Ovary (tissue), 9 donors: ENCODE measurements around the gene CTNND2. TPM values are rescaled to one million over a fixed set of nuclear protein-coding genes. Genes with fewer than 3 reads are reported as not detected.

Experiments used
- DNase-seq, 5 donors: peaks; one replicate each; pipeline ENCODE4 v3.0.0-alpha.2; 2019 to 2020
- H3K27ac ChIP-seq, 2 donors: fragments of 200-600 bp; one replicate each; pipeline versions ENCODE4 v1.5.1 to v1.8.0; 2019 to 2022
- H3K27me3 ChIP-seq: fragments of 200-600 bp; one replicate; pipeline ENCODE4 v1.8.0; 2022
- H3K36me3 ChIP-seq: fragments of 200-600 bp; sonication (generic); one replicate; pipeline ENCODE4 v1.5.1; 2019
- H3K4me1 ChIP-seq: one replicate; pipeline ENCODE4 v1.8.1; 2013; ENCODE audit warnings: mild to moderate bottlenecking, moderate library complexity; ENCODE audit not compliant: insufficient read depth
- H3K4me3 ChIP-seq: fragments of 200-600 bp; sonication (generic); one replicate; pipeline ENCODE4 v1.5.1; 2017
- H3K9me3 ChIP-seq, 2 donors: fragments of 200-600 bp in 1 of 2; sonication (generic) in 1 of 2; one replicate each; pipeline versions ENCODE4 v1.5.1 to v1.8.1; 2013 to 2019; ENCODE audit warnings: mild to moderate bottlenecking in 1 of 2, moderate library complexity in 1 of 2
- EP300 ChIP-seq: sonication (generic); formaldehyde crosslinking; IDR thresholded peaks from one replicate; pipeline ENCODE4 v1.6.1; 2017; ENCODE audit warnings: antibody characterized with exemption
- POLR2A ChIP-seq: fragments of 450-650 bp; IDR thresholded peaks from one replicate; pipeline ENCODE4 v1.6.1; 2017; ENCODE audit warnings: antibody characterized with exemption, mild to moderate bottlenecking, moderate library complexity
- WGBS, 3 donors: extraction: QIAGEN DNeasy Blood & Tissue Kit in 1 of 3; methylation state at CpG; one replicate each; pipeline versions ENCODE4 v1.1.5 to v1.1.7; 2013 to 2017; 5-methylcytosine and 5-hydroxymethylcytosine counted together
- intact Hi-C, 4 donors: fragments of 100-400 bp; cut with DNase I; formaldehyde crosslinking; loops; one replicate each; pipeline versions ENCODE4 v1.11.0 to v1.15.1; 2022 to 2023
- polyA plus RNA-seq, 2 donors: library from polyadenylated mRNA; stranded (reverse); fragments of 200-250 nt in 1 of 2; fragments of 350-450 nt in 1 of 2; fragmentation: Illumina TruSeq in 1 of 2; extraction: RNeasy Lipid Tissue Mini Kit (QIAGEN cat#74804) in 1 of 2; gene quantifications; one replicate each; pipeline ENCODE4 v1.2.3, GENCODE V29; 2013 to 2014
- total RNA-seq, 7 donors: library from RNA; depleted of rRNA in 2 of 7; stranded (reverse); fragments of >200 nt in 2 of 7; fragmentation: NEBNext Ultra II Directional in 3 of 7; extraction: Animal tissue kit (Norgen Biotek cat#: 25700) in 3 of 7; gene quantifications; one replicate each; pipeline versions ENCODE4 v1.1.0 to v1.2.4, GENCODE V29; 2016 to 2023
- TF ChIP-seq, protein P1 (sequence below), 3 donors: fragments of 450-650 bp in 2 of 3; fragments of 200-600 bp in 1 of 3; IDR thresholded peaks; one replicate each; pipeline versions ENCODE4 v1.5.1 to v1.8.0; 2016 to 2022; ENCODE audit warnings: antibody characterized with exemption in 3 of 3, mild to moderate bottlenecking in 1 of 3
- donor health status: DM: no; HTN: no; CAD: no; lungs with moderate emphysema.
- donor health status: DM: no; HTN: no; CAD: no.
- donor health status: Bipolar disorder and iron deficiency.
- donor health status: DM: yes; HTN: yes; CAD: no.
- donor health status: DM: no; HTN: no; CAD: no.
- donor health status: DM: yes; HTN: yes; CAD: no.

CTNND2 gene
- total and polyA plus RNA-seq, 9 donors: 0.52 to 13.2 (median 2.3) TPM

DNA sequence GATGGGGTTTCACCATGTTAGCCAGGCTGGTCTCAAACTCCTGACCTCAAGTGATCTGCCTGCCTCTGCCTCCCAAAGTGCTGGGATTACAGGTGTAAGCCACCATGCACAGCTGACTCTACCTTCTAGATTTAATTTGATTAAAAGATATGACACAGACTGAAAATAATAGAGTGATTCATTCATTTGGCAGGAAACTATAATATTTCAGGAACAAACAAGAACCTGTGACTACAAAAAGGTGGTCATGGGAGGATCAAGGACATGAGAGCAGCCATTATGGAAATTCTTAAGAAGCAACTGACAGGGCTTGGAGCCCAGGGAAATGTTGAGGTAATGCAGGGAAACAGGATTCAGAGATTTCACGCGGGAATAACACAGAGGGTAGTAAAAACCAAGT lies 877.7 kb downstream of the CTNND2 start:
- Histone ChIP-seq H3K4me3 (no peak overlapping the region), H3K4me1 (no peaks in the 10 kb centered on the region), H3K27ac (no peak overlapping the region), H3K36me3 (no peaks in the 10 kb centered on the region), H3K9me3 (no peaks in the 10 kb centered on the region), H3K27me3 (no peaks in the 10 kb centered on the region)
- intact Hi-C loops: no loop called here
- 93 to 96% (median 94%) methylated on average over 2 of the region's 2 CpGs for WGBS, 3 donors
- TF ChIP-seq EP300: no peak
- no peak for TF ChIP-seq POLR2A
- TF ChIP-seq, protein P1, sequence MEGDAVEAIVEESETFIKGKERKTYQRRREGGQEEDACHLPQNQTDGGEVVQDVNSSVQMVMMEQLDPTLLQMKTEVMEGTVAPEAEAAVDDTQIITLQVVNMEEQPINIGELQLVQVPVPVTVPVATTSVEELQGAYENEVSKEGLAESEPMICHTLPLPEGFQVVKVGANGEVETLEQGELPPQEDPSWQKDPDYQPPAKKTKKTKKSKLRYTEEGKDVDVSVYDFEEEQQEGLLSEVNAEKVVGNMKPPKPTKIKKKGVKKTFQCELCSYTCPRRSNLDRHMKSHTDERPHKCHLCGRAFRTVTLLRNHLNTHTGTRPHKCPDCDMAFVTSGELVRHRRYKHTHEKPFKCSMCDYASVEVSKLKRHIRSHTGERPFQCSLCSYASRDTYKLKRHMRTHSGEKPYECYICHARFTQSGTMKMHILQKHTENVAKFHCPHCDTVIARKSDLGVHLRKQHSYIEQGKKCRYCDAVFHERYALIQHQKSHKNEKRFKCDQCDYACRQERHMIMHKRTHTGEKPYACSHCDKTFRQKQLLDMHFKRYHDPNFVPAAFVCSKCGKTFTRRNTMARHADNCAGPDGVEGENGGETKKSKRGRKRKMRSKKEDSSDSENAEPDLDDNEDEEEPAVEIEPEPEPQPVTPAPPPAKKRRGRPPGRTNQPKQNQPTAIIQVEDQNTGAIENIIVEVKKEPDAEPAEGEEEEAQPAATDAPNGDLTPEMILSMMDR (IDR thresholded peaks at IDR 0.05): no peak
- no peak for DNase-seq

DNA sequence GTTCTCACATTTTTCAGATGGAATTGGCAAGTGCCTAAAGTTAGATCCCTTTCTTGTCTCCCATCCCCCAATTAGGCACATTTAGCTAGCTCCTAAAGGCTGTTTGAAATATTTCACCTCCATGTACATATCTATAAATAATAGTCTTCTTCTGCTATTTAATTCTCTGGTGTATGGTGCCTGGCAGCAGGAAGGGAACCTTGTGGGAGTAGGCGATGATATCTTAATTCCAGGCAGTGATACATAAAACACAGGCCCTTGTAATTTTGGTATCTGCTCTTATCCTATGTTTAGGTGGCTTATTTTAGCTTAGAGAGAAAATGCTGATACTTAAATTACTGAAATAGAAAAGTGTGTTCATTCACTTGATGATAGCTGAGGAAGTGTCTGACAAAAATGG lies 880.3 kb downstream of the CTNND2 start:
- no peak overlapping the region for H3K27ac ChIP-seq
- no peak overlapping the region for H3K4me3 ChIP-seq
- H3K36me3 ChIP-seq: no peaks in the 10 kb centered on the region
- no peaks in the 10 kb centered on the region for H3K4me1 ChIP-seq
- TF ChIP-seq, protein P1 (IDR thresholded peaks at IDR 0.05): no peak
- TF ChIP-seq POLR2A (no peak), EP300 (no peak)
- DNase-seq: no peak
- 14 to 38% (median 21%) methylated on average over 1 of the region's 1 CpG for WGBS, 3 donors
- intact Hi-C loops: no loop called here
- H3K9me3 ChIP-seq: no peaks in the 10 kb centered on the region
- H3K27me3 ChIP-seq: no peaks in the 10 kb centered on the region

DNA sequence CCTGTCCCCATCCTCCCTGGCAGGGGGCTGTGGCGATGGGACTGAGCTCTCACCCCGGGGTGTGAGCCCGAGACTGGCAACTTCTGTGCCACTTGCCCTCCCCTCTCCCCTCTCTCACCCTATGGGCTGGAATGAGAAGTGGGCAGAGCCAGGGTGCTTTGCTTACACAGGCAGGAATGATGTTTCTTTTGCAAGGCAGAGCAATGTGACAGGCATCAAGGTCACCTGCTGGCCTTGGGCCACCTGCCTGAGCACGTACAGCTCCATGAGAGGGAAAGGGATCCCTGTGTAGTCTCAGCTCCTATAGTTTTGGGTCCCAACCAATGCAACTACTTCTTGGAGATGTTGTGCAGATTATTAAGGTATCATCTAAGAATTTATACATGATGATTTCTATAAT lies 890.5 kb downstream of the CTNND2 start:
- Histone ChIP-seq H3K9me3 (no peaks in the 10 kb centered on the region), H3K36me3 (no peaks in the 10 kb centered on the region), H3K4me3 (no peak overlapping the region), H3K4me1 (no peaks in the 10 kb centered on the region), H3K27ac (no peak overlapping the region), H3K27me3 (no peaks in the 10 kb centered on the region)
- intact Hi-C loops: no loop called here
- WGBS, 3 donors: 29 to 59% (median 39%) methylated on average over 4 of the region's 4 CpGs
- no peak for DNase-seq
- no peak for TF ChIP-seq EP300
- TF ChIP-seq, protein P1 (IDR thresholded peaks at IDR 0.05): no peak
- TF ChIP-seq POLR2A: no peak

DNA sequence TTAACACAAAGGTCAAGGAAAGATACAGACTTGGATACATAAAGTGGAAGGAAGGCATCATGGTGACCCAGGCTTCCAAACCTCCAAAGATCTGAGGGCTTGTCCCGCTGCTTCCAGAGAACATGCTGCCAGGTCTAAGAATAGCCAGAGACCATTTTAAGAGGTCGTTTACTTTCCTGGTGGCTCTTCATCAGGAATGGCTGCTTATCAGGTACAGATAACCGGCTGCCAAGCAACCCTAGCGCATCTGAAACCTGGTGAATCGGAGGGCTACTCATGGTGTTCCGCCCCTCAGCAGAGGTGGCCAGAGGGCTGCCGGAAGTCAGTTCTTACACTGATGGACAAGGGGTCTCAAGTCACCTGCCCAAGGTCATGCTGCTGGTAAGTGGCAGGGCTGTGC lies 892.0 kb downstream of the CTNND2 start:
- DNase-seq: no peak
- Histone ChIP-seq H3K36me3 (no peaks in the 10 kb centered on the region), H3K27me3 (no peaks in the 10 kb centered on the region), H3K4me1 (no peaks in the 10 kb centered on the region), H3K27ac (no peak overlapping the region), H3K4me3 (no peak overlapping the region), H3K9me3 (no peaks in the 10 kb centered on the region)
- no peak for TF ChIP-seq POLR2A
- TF ChIP-seq, protein P1 (IDR thresholded peaks at IDR 0.05): no peak
- TF ChIP-seq EP300: no peak
- intact Hi-C loops: no loop called here
- 59 to 76% (median 67%) methylated on average over 7 of the region's 7 CpGs for WGBS, 3 donors
